Measurements from ENCODE around the gene TSC22D4. TPM values are rescaled to one million over a fixed set of nuclear protein-coding genes. Genes with fewer than 3 reads are reported as not detected.

TSC22D4 gene
- polyA plus RNA-seq, 1 of the 3 experiments (the other 2 are of a cell fraction): 32.7 TPM

Other genes with a start within 250 kb of the TSC22D4 start
- not detected in 2 replicates for gene SPDYE3, start 171.5 kb downstream of the TSC22D4 start, polyA plus RNA-seq (2012; rRNA removed)
- 55.4 and 63.7 TPM in 2 replicates for gene PILRB, start 121.1 kb downstream of the TSC22D4 start, polyA plus RNA-seq (2012; rRNA removed)
- gene PILRA, start 105.7 kb downstream of the TSC22D4 start, polyA plus RNA-seq (2012; rRNA removed): 0.89 and 0.99 TPM in 2 replicates
- 3.4 and 4.1 TPM in 2 replicates for gene ZCWPW1, start 50.5 kb downstream of the TSC22D4 start, polyA plus RNA-seq (2012; rRNA removed)
- gene MEPCE, start 49.4 kb downstream of the TSC22D4 start, polyA plus RNA-seq (2012; rRNA removed): 16.7 and 20.2 TPM in 2 replicates
- gene PPP1R35, start 42.7 kb downstream of the TSC22D4 start, polyA plus RNA-seq (2012; rRNA removed): 66.9 and 75.9 TPM in 2 replicates
- gene SPACDR, start 15.0 kb downstream of the TSC22D4 start, polyA plus RNA-seq (2012; rRNA removed): 0.93 and 1.5 TPM in 2 replicates
- gene NYAP1, start 4.7 kb upstream of the TSC22D4 start, polyA plus RNA-seq (2012; rRNA removed): 3.9 and 6.0 TPM in 2 replicates
- 16.1 and 23.1 TPM in 2 replicates for gene AGFG2, start 60.0 kb upstream of the TSC22D4 start, polyA plus RNA-seq (2012; rRNA removed)
- 1.0 and 1.2 TPM in 2 replicates for gene SAP25, start 94.7 kb upstream of the TSC22D4 start, polyA plus RNA-seq (2012; rRNA removed)
- 24.2 and 29.8 TPM in 2 replicates for gene LRCH4, start 106.9 kb upstream of the TSC22D4 start, polyA plus RNA-seq (2012; rRNA removed)
- 0.71 and 0.94 TPM in 2 replicates for gene FBXO24, start 107.1 kb upstream of the TSC22D4 start, polyA plus RNA-seq (2012; rRNA removed)
- 190 and 448 TPM in 2 replicates for gene PCOLCE, start 123.1 kb upstream of the TSC22D4 start, polyA plus RNA-seq (2012; rRNA removed)
- gene MOSPD3, start 133.3 kb upstream of the TSC22D4 start, polyA plus RNA-seq (2012; rRNA removed): 30.0 and 61.7 TPM in 2 replicates
- gene TFR2, start 162.3 kb upstream of the TSC22D4 start, polyA plus RNA-seq (2012; rRNA removed): 0.30 and 0.32 TPM in 2 replicates
- 0.67 and 0.93 TPM in 2 replicates for gene ACTL6B, start 177.2 kb upstream of the TSC22D4 start, polyA plus RNA-seq (2012; rRNA removed)
- 276 and 398 TPM in 2 replicates for gene GNB2, start 194.5 kb upstream of the TSC22D4 start, polyA plus RNA-seq (2012; rRNA removed)
- 17.4 and 19.4 TPM in 2 replicates for gene GIGYF1, start 215.0 kb upstream of the TSC22D4 start, polyA plus RNA-seq (2012; rRNA removed)
- gene POP7, start 226.9 kb upstream of the TSC22D4 start, polyA plus RNA-seq (2012; rRNA removed): 63.8 and 81.8 TPM in 2 replicates
- gene EPO, start 241.3 kb upstream of the TSC22D4 start, polyA plus RNA-seq (2012; rRNA removed): not detected in 2 replicates